GM19455 (cell line): ENCODE measurements around the gene SLC39A6.
A peak's percentile ranks its signal among the peaks of the same experiment; 100 is the strongest.
"Not testable (repeated sequence)": the region's sequence is repeated elsewhere in the genome, so short reads cannot be mapped to it uniquely, and the experiment has no call there.

ENCODE experiments used
- ATAC-seq: cut with Tn5 transposase; IDR thresholded peaks from one replicate; pipeline ENCODE4 v1.9.1; 2021; ENCODE audit not compliant: unreplicated experiment

The SLC39A6 gene

GRCh38 chr18:36141576-36141975 lies 12.4 kb upstream of the SLC39A6 start:
- no peak for ATAC-seq

GRCh38 chr18:36139245-36139644 lies 10.1 kb upstream of the SLC39A6 start:
- no peak for ATAC-seq

GRCh38 chr18:36135264-36135663 lies 6.1 kb upstream of the SLC39A6 start:
- ATAC-seq = no peak

GRCh38 chr18:36132756-36133155 lies 3.6 kb upstream of the SLC39A6 start:
- ATAC-seq = no peak

GRCh38 chr18:36131692-36132483 lies 2.7 kb upstream of the SLC39A6 start:
- ATAC-seq = no peak

GRCh38 chr18:36130883-36131653 lies 1.9 kb upstream of the SLC39A6 start:
- ATAC-seq = no peak

GRCh38 chr18:36130039-36130831 lies 1.1 kb upstream of the SLC39A6 start:
- peak; percentile 32 for ATAC-seq

GRCh38 chr18:36128907-36129299 lies 237 bp downstream of the SLC39A6 start:
- peak; percentile 18 for ATAC-seq

GRCh38 chr18:36128530-36128870 lies 640 bp downstream of the SLC39A6 start:
- ATAC-seq = no peak

- ATAC-seq = no peak
Observed at GRCh38 chr18:36127836-36128529, 1.2 kb downstream of the SLC39A6 start.

GRCh38 chr18:36126668-36127067 lies 2.5 kb downstream of the SLC39A6 start:
- ATAC-seq = no peak

GRCh38 chr18:36124841-36125240 lies 4.3 kb downstream of the SLC39A6 start:
- no peak for ATAC-seq

- ATAC-seq = no peak
Observed at GRCh38 chr18:36120297-36120696, 8.8 kb downstream of the SLC39A6 start.

GRCh38 chr18:36116771-36117170 lies 12.4 kb downstream of the SLC39A6 start:
- ATAC-seq = not testable (repeated sequence)

- ATAC-seq = no peak
Observed at GRCh38 chr18:36114738-36115137, 14.4 kb downstream of the SLC39A6 start.

GRCh38 chr18:36114251-36114650 lies 14.9 kb downstream of the SLC39A6 start:
- ATAC-seq = no peak

GRCh38 chr18:36112302-36112701 lies 16.8 kb downstream of the SLC39A6 start:
- ATAC-seq = no peak

GRCh38 chr18:36109737-36110136 lies 19.4 kb downstream of the SLC39A6 start:
- no peak for ATAC-seq

- no peak for ATAC-seq
Observed at GRCh38 chr18:36108601-36109000, 20.5 kb downstream of the SLC39A6 start.

- ATAC-seq = no peak
Observed at GRCh38 chr18:36108196-36108595, 20.9 kb downstream of the SLC39A6 start.

- no peak for ATAC-seq
Observed at GRCh38 chr18:36107477-36107876, 21.7 kb downstream of the SLC39A6 start.
